ENCODE data around the gene MT2A.

MT2A gene

DNA sequence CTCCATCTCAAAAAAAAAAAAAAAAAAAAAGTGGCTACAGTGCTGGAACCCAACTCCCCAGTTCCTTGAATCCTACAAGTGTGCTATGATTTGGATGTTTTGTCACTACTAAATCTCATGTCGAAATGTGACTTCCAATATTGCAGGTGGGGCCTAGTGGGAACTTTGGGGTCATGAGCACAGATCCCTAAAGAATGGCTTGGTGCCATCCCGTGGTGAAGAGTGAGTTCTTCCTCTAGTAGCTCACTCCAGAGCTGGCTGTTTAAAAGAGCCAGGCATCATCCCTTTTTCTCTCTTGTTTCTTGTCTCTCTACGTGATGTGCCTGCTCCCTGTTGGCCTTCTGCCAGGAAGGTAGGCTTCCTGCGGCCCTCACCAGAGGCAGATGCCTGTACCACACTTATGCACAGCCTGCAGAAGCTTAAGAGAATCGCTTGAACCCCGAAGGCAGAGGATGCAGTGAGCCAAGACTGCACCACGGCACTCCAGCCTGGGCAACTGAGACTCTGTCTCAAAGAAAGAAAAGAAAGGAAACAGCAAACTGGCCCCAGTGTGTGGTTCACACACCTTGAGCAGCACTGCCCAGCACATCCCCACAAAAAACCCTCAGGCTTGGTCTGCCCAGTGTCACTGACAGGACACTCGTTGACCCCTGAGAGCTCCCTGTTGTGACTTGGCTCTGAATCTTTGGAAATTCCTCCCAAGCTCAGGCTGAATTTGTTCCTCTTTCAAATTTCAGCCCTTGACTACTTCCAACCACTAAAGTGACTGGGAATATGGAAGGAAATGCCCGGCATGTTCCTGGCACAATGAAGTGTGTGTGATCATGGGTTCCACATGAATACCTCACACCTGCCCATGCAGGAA lies 20.3 kb downstream of the MT2A start:
- H3K4me1 ChIP-seq, result no peaks in the 10 kb centered on the region
- H3K4me2 ChIP-seq (ENCODE audit: low read length), result no peak overlapping the region
- TF ChIP-seq, protein P1, sequence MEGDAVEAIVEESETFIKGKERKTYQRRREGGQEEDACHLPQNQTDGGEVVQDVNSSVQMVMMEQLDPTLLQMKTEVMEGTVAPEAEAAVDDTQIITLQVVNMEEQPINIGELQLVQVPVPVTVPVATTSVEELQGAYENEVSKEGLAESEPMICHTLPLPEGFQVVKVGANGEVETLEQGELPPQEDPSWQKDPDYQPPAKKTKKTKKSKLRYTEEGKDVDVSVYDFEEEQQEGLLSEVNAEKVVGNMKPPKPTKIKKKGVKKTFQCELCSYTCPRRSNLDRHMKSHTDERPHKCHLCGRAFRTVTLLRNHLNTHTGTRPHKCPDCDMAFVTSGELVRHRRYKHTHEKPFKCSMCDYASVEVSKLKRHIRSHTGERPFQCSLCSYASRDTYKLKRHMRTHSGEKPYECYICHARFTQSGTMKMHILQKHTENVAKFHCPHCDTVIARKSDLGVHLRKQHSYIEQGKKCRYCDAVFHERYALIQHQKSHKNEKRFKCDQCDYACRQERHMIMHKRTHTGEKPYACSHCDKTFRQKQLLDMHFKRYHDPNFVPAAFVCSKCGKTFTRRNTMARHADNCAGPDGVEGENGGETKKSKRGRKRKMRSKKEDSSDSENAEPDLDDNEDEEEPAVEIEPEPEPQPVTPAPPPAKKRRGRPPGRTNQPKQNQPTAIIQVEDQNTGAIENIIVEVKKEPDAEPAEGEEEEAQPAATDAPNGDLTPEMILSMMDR (IDR thresholded peaks at IDR 0.05), result no peak
- H2AFZ ChIP-seq, result no peak overlapping the region
- H3K79me2 ChIP-seq, result no peaks in the 10 kb centered on the region
- no peaks in the 10 kb centered on the region for H3K9me3 ChIP-seq (ENCODE audit: control insufficient read depth, low read length)
- H3K27ac ChIP-seq, result no peak overlapping the region
- H3K36me3 ChIP-seq (ENCODE audit: control insufficient read depth, insufficient read depth, low read length), result no peaks in the 10 kb centered on the region
- H3K4me3 ChIP-seq (ENCODE audit: low read depth, low read length), result no peak overlapping the region
- H3K9ac ChIP-seq, result no peak overlapping the region
- H3K27me3 ChIP-seq (ENCODE audit: control insufficient read depth, insufficient read depth, low read length), result no peaks in the 10 kb centered on the region

DNA sequence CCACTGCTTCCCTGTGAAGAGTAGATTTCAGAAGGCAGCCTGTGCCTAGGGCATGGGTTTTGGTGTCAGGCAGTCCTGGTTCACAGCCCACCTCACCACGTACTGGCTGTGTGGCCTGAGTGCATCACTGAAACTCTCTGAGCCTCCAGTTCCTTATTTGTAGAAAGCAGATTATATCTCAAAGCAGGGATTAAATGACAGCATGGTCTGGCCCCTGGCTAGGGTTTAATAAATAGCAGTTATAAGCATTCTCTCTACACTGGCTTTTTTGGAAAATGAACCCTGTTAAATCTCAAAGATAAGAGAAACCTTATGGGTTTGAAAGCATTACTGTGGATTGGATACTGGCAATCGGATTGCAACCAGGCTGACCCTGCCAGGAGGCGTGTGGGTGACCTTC lies 21.1 kb downstream of the MT2A start:
- Histone ChIP-seq H3K4me1 (no peaks in the 10 kb centered on the region), H3K79me2 (no peaks in the 10 kb centered on the region), H3K4me3 (ENCODE audit: low read depth, low read length) (no peak overlapping the region), H2AFZ (no peak overlapping the region), H3K27ac (no peak overlapping the region), H3K9ac (no peak overlapping the region), H3K27me3 (ENCODE audit: control insufficient read depth, insufficient read depth, low read length) (no peaks in the 10 kb centered on the region), H3K9me3 (ENCODE audit: control insufficient read depth, low read length) (no peaks in the 10 kb centered on the region), H3K4me2 (ENCODE audit: low read length) (no peak overlapping the region), H3K36me3 (ENCODE audit: control insufficient read depth, insufficient read depth, low read length) (no peaks in the 10 kb centered on the region)
- TF ChIP-seq, protein P1 (IDR thresholded peaks at IDR 0.05), result no peak

DNA sequence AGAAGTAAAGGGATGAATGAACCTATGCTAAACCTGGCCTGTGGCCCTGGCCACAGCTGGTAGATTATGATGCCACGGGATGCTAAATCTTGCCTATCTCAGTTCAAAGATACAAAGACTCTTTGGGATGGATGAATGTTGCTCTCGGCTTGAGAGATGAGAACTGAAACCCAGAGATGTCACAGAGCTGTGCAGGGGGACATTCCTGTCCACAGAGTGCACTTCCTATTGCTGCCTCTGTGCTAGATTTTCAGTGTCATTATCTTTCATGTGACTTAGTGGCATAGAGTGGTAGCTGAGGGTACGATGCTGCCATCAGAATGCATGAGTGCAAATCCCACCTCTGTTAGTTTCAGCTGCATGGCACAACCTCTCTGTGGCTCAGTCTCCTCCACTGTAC lies 21.8 kb downstream of the MT2A start:
- TF ChIP-seq, protein P1 (IDR thresholded peaks at IDR 0.05), result no peak
- Histone ChIP-seq H3K27ac (no peak overlapping the region), H3K9me3 (ENCODE audit: control insufficient read depth, low read length) (no peaks in the 10 kb centered on the region), H3K27me3 (ENCODE audit: control insufficient read depth, insufficient read depth, low read length) (no peaks in the 10 kb centered on the region), H3K36me3 (ENCODE audit: control insufficient read depth, insufficient read depth, low read length) (no peaks in the 10 kb centered on the region), H3K4me3 (ENCODE audit: low read depth, low read length) (no peak overlapping the region), H3K9ac (no peak overlapping the region), H3K4me1 (no peaks in the 10 kb centered on the region), H3K79me2 (no peaks in the 10 kb centered on the region), H2AFZ (no peak overlapping the region), H3K4me2 (ENCODE audit: low read length) (no peak overlapping the region)

DNA sequence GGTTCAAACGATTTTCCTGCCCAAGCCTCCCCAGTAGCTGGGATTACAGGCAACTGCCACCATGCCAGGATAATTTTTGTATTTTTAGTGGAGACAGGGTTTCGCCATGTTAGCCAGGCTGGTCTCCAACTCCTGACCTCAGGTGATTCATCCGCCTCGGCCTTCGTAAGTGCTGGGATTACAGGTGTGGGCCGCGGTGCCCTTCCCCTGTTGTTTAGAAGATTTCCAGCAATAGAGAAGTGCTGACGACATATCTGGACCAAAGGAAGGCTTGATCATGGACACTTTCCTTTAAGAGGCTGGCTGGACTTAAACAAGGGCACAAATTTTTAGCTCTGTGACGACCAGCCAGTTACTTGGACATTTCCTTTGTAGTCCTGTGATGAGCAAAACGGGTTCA lies 22.8 kb downstream of the MT2A start:
- H3K79me2 ChIP-seq, result no peaks in the 10 kb centered on the region
- no peaks in the 10 kb centered on the region for H3K27me3 ChIP-seq (ENCODE audit: control insufficient read depth, insufficient read depth, low read length)
- H3K36me3 ChIP-seq (ENCODE audit: control insufficient read depth, insufficient read depth, low read length), result no peaks in the 10 kb centered on the region
- no peak overlapping the region for H3K4me2 ChIP-seq (ENCODE audit: low read length)
- no peak overlapping the region for H3K27ac ChIP-seq
- no peak overlapping the region for H3K4me3 ChIP-seq (ENCODE audit: low read depth, low read length)
- TF ChIP-seq, protein P1 (IDR thresholded peaks at IDR 0.05), result no peak
- no peak overlapping the region for H2AFZ ChIP-seq
- H3K9ac ChIP-seq, result no peak overlapping the region
- H3K4me1 ChIP-seq, result no peaks in the 10 kb centered on the region
- no peaks in the 10 kb centered on the region for H3K9me3 ChIP-seq (ENCODE audit: control insufficient read depth, low read length)

DNA sequence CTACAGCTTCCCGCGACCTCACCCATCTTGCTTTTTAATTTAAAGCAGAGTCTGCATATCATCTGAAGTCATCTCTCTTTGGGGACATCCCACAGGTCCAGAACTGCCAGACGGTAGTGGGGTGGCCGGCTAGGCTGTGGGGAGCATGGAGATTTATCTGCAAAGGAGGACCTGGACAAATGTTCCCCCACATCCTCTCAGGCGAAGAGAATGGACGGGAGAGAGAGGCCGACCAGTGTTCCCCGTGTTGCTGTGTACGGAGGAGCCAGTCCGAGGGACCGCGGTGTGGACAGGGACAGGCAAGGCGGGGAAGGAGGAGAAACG lies 23.4 kb downstream of the MT2A start:
- H3K27me3 ChIP-seq (ENCODE audit: control insufficient read depth, insufficient read depth, low read length), result no peaks in the 10 kb centered on the region
- H3K9me3 ChIP-seq (ENCODE audit: control insufficient read depth, low read length), result no peaks in the 10 kb centered on the region

More for the DNA sequence above, 23.4 kb downstream of the MT2A start:
- Histone ChIP-seq H3K79me2 (no peaks in the 10 kb centered on the region), H3K4me2 (ENCODE audit: low read length) (peak overlapping the region; percentile 79), H3K9ac (no peak overlapping the region), H3K4me3 (ENCODE audit: low read depth, low read length) (peak overlapping the region; percentile 47), H3K27ac (peak overlapping the region; percentile 25), H3K36me3 (ENCODE audit: control insufficient read depth, insufficient read depth, low read length) (no peaks in the 10 kb centered on the region), H3K4me1 (no peaks in the 10 kb centered on the region), H2AFZ (peak overlapping the region; percentile 21)
- TF ChIP-seq, protein P1 (IDR thresholded peaks at IDR 0.05), result no peak

Data from parathyroid adenoma (tissue), 2 donors.